Measurements from ENCODE around the gene CD55. TPM values are rescaled to one million over a fixed set of nuclear protein-coding genes. Genes with fewer than 3 reads are reported as not detected.

CD55 gene
- total RNA-seq, 1 donor from 2014 or later, result 35.1 TPM

- H3K27ac Mint-ChIP-seq, result no peak overlapping the region
- no peak for TF ChIP-seq CTCF (IDR thresholded peaks at IDR 0.05; ENCODE audit: unreplicated experiment)
- H3K36me3 Mint-ChIP-seq, result no peaks in the 10 kb centered on the region
These were observed 68.4 kb downstream of the CD55 start for GRCh38 chr1:207389728-207390464.

GRCh38 chr1:207393610-207394009 lies 72.1 kb downstream of the CD55 start:
- Mint-ChIP-seq H3K4me3 (no peak overlapping the region), H3K9me3 (no peaks in the 10 kb centered on the region), H3K4me1 (no peaks in the 10 kb centered on the region), H3K27ac (no peak overlapping the region), H3K36me3 (no peaks in the 10 kb centered on the region), H3K27me3 (ENCODE audit: low read depth) (peaks cover 3% of the 10 kb centered on the region)
- no peak for TF ChIP-seq CTCF (IDR thresholded peaks at IDR 0.05; ENCODE audit: unreplicated experiment)
- no peak for DNase-seq (ENCODE audit: low spot score in 2 of 2, unreplicated experiment in 2 of 2)

More at GRCh38 chr1:207389728-207390464, 68.4 kb downstream of the CD55 start:
- H3K9me3 Mint-ChIP-seq, result peaks cover 17% of the 10 kb centered on the region
- DNase-seq (ENCODE audit: low spot score in 2 of 2, unreplicated experiment in 2 of 2), result no peak
- peaks cover 3% of the 10 kb centered on the region for H3K27me3 Mint-ChIP-seq (ENCODE audit: low read depth)
- H3K4me1 Mint-ChIP-seq, result no peaks in the 10 kb centered on the region
- no peak overlapping the region for H3K4me3 Mint-ChIP-seq

- no peak for DNase-seq (ENCODE audit: low spot score in 2 of 2, unreplicated experiment in 2 of 2)
- no peaks in the 10 kb centered on the region for H3K36me3 Mint-ChIP-seq
These were observed 74.8 kb downstream of the CD55 start for GRCh38 chr1:207396168-207396746.

GRCh38 chr1:207397525-207397926 lies 76.0 kb downstream of the CD55 start:
- no peaks in the 10 kb centered on the region for H3K9me3 Mint-ChIP-seq
- peaks cover 3% of the 10 kb centered on the region for H3K27me3 Mint-ChIP-seq (ENCODE audit: low read depth)
- H3K4me1 Mint-ChIP-seq, result peaks cover under 1% of the 10 kb centered on the region
- no peak overlapping the region for H3K27ac Mint-ChIP-seq
- no peak overlapping the region for H3K4me3 Mint-ChIP-seq
- DNase-seq (ENCODE audit: low spot score in 2 of 2, unreplicated experiment in 2 of 2), result no peak
- TF ChIP-seq CTCF (IDR thresholded peaks at IDR 0.05; ENCODE audit: unreplicated experiment), result no peak
- H3K36me3 Mint-ChIP-seq, result no peaks in the 10 kb centered on the region

More at GRCh38 chr1:207396168-207396746, 74.8 kb downstream of the CD55 start:
- Mint-ChIP-seq H3K27ac (no peak overlapping the region), H3K27me3 (ENCODE audit: low read depth) (peaks cover 3% of the 10 kb centered on the region), H3K9me3 (no peaks in the 10 kb centered on the region), H3K4me3 (no peak overlapping the region), H3K4me1 (no peaks in the 10 kb centered on the region)
- TF ChIP-seq CTCF (IDR thresholded peaks at IDR 0.05; ENCODE audit: unreplicated experiment), result no peak

- no peak overlapping the region for H3K27ac Mint-ChIP-seq
- no peak for TF ChIP-seq CTCF (IDR thresholded peaks at IDR 0.05; ENCODE audit: unreplicated experiment)
- peaks cover 3% of the 10 kb centered on the region for H3K27me3 Mint-ChIP-seq (ENCODE audit: low read depth)
- DNase-seq (ENCODE audit: low spot score in 2 of 2, unreplicated experiment in 2 of 2), result no peak
- no peak overlapping the region for H3K4me3 Mint-ChIP-seq
- H3K4me1 Mint-ChIP-seq, result peaks cover 2% of the 10 kb centered on the region
- H3K36me3 Mint-ChIP-seq, result no peaks in the 10 kb centered on the region
- no peaks in the 10 kb centered on the region for H3K9me3 Mint-ChIP-seq
These were observed 77.5 kb downstream of the CD55 start for GRCh38 chr1:207398986-207399385.
